Activated CD4-positive, alpha-beta memory T cell treated with anti-CD3 and anti-CD28 coated beads, Interleukin-2, amount 10 ng/mL, durations not matched to agents 7 days and 5 days (primary cell): ENCODE results near the gene MPO. TPM values are rescaled to one million over a fixed set of nuclear protein-coding genes. Genes with fewer than 3 reads are reported as not detected.

Source experiments
- CTCF ChIA-PET: fragments of 350-600 bp; sonication (Branson Sonifier 250); formaldehyde crosslinking; loops from one replicate; lab custom pipeline; 2021; ENCODE audit warnings: antibody characterized with exemption, inconsistent platforms; lab: Charles Lee
- POLR2A ChIA-PET: fragments of 350-600 bp; sonication (Branson Sonifier 250); formaldehyde crosslinking; loops from one replicate; lab custom pipeline; 2021; ENCODE audit warnings: antibody characterized with exemption; lab: Charles Lee
- DNase-seq: peaks from one replicate; pipeline ENCODE4 v3.0.0-alpha.2; 2020
- H3K27ac Mint-ChIP-seq: one replicate; pipeline ENCODE4 v1.8.0; 2021; ENCODE audit warnings: mild to moderate bottlenecking, mixed read lengths
- H3K27me3 Mint-ChIP-seq: one replicate; pipeline ENCODE4 v1.8.0; 2021; ENCODE audit warnings: mixed read lengths
- H3K36me3 Mint-ChIP-seq: one replicate; pipeline ENCODE4 v1.8.0; 2021; ENCODE audit warnings: low read depth, mixed read lengths
- H3K4me1 Mint-ChIP-seq: one replicate; pipeline ENCODE4 v1.8.0; 2021; ENCODE audit warnings: mixed read lengths
- H3K4me3 Mint-ChIP-seq: one replicate; pipeline ENCODE4 v1.8.0; 2021; ENCODE audit warnings: mild to moderate bottlenecking, mixed read lengths
- H3K9me3 Mint-ChIP-seq: one replicate; pipeline ENCODE4 v1.8.0; 2021; ENCODE audit warnings: mixed read lengths
- total RNA-seq, 2 experiments: library from RNA; stranded (reverse); gene quantifications; one replicate each; pipeline ENCODE4 v1.2.3, GENCODE V29; 2021

The MPO gene
- total RNA-seq, 2 experiments from 2014 or later: 0.08 to 0.38 TPM

DNA sequence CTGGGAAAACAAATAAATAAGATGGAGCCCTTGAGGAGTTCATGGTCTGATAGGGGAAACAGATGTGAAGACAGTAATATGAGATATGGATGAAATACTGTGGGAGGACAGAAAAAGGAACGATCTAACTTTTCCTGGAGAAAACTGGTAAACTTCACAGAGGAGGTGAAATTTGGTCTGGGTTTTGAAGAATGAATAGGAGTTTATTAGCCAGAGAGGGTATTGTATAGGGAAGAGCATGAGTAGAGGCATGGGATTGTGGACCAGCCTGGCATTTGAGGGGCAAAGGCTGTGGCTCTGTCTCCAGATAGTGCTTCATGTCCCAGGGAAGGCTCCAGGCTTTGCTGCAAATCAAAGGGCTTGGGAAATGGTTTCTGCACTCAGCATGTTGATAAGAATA lies 40.7 kb downstream of the MPO start:
- Mint-ChIP-seq H3K27me3 (peaks cover 69% of the 10 kb centered on the region), H3K27ac (no peak overlapping the region), H3K4me3 (no peak overlapping the region), H3K4me1 (no peaks in the 10 kb centered on the region), H3K9me3 (no peaks in the 10 kb centered on the region), H3K36me3 (no peaks in the 10 kb centered on the region)
- no peak for DNase-seq
- POLR2A ChIA-PET: no interaction called here
- CTCF ChIA-PET: no interaction called here

- Mint-ChIP-seq H3K36me3 (no peaks in the 10 kb centered on the region), H3K27ac (no peak within 1 kb of the TSS), H3K4me3 (no peak within 1 kb of the TSS), H3K4me1 (no peaks in the 10 kb centered on the region), H3K9me3 (no peaks in the 10 kb centered on the region), H3K27me3 (peaks cover 69% of the 10 kb centered on the region)
- ChIA-PET CTCF (interaction anchor here (0.8 to 4.2 kb wide), 2 partner anchors 12 to 27 kb away, joined by 3 to 28 read pairs; no protein-coding TSS in a partner anchor), POLR2A (interaction anchor here (0.9 to 1.5 kb wide), 2 partner anchors 9 to 10 kb away, joined by 3 read pairs; no protein-coding TSS in a partner anchor)
- no peak for DNase-seq
These were observed 42.5 kb downstream of the MPO start, which contains the start of gene LPO for GRCh38 chr17:58238147-58238634. Gene LPO (plus strand): TSS chr17:58238584. CDS start chr17:58242980, 4,396 bp downstream.

DNA sequence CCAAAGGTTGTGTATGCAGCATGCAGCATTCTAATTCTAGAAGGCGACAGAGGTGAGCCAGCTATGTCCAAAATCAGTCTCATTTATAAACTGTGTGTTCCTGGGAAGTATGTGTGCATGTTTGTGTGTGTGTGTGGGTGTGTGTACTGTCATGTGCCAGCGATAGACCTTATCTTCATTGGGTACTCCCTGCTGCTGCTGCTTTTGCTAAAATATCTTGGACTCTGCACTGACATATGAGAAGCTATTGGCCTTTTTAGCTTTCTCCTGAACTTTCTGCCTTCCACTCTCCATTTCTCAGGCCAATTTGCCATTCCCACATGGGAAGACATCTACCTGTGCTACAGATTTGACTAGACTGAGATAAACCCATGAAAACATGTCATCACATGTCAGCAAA lies 44.3 kb downstream of the MPO start:
- Mint-ChIP-seq H3K4me3 (no peak overlapping the region), H3K4me1 (peaks cover 8% of the 10 kb centered on the region), H3K36me3 (no peaks in the 10 kb centered on the region), H3K9me3 (no peaks in the 10 kb centered on the region), H3K27me3 (peaks cover 66% of the 10 kb centered on the region), H3K27ac (no peak overlapping the region)
- DNase-seq: no peak
- POLR2A ChIA-PET: interaction anchor here (1.5 kb wide), 1 partner anchor 8 kb away, joined by 3 read pairs; no protein-coding TSS in a partner anchor
- CTCF ChIA-PET: interaction anchor here (1.1 to 4.2 kb wide), 3 partner anchors 13 to 37 kb away, joined by 5 to 28 read pairs (median 5); no protein-coding TSS in a partner anchor

- H3K9me3 Mint-ChIP-seq: no peaks in the 10 kb centered on the region
- CTCF ChIA-PET: interaction anchor here (1.6 to 4.2 kb wide), 2 partner anchors 14 to 18 kb away, joined by 5 to 28 read pairs; no protein-coding TSS in a partner anchor
- H3K4me1 Mint-ChIP-seq: peaks cover 8% of the 10 kb centered on the region
- H3K36me3 Mint-ChIP-seq: no peaks in the 10 kb centered on the region
- no peak for DNase-seq
- POLR2A ChIA-PET: no interaction called here
- H3K27me3 Mint-ChIP-seq: peaks cover 67% of the 10 kb centered on the region
- H3K27ac Mint-ChIP-seq: no peak overlapping the region
- H3K4me3 Mint-ChIP-seq: no peak overlapping the region
These were observed 44.9 kb downstream of the MPO start for GRCh38 chr17:58235821-58236220.

GRCh38 chr17:58234512-58234911 lies 46.2 kb downstream of the MPO start:
- Mint-ChIP-seq H3K36me3 (no peaks in the 10 kb centered on the region), H3K4me3 (no peak overlapping the region), H3K4me1 (peaks cover 8% of the 10 kb centered on the region), H3K27ac (no peak overlapping the region), H3K9me3 (no peaks in the 10 kb centered on the region), H3K27me3 (peaks cover 58% of the 10 kb centered on the region)
- DNase-seq: no peak
- POLR2A ChIA-PET: no interaction called here
- CTCF ChIA-PET: interaction anchor here (1.0 kb wide), 1 partner anchor 14 kb away, joined by 5 read pairs; no protein-coding TSS in a partner anchor

- POLR2A ChIA-PET: no interaction called here
- H3K4me1 Mint-ChIP-seq: peaks cover 8% of the 10 kb centered on the region
- no peak for DNase-seq
- no peaks in the 10 kb centered on the region for H3K36me3 Mint-ChIP-seq
- no peak overlapping the region for H3K4me3 Mint-ChIP-seq
- H3K27me3 Mint-ChIP-seq: peaks cover 57% of the 10 kb centered on the region
- CTCF ChIA-PET: interaction anchor here (1.5 kb wide), 1 partner anchor 16 kb away, joined by 4 read pairs; no protein-coding TSS in a partner anchor
- H3K27ac Mint-ChIP-seq: no peak overlapping the region
- no peaks in the 10 kb centered on the region for H3K9me3 Mint-ChIP-seq
These were observed 47.2 kb downstream of the MPO start for GRCh38 chr17:58233543-58233942.

DNA sequence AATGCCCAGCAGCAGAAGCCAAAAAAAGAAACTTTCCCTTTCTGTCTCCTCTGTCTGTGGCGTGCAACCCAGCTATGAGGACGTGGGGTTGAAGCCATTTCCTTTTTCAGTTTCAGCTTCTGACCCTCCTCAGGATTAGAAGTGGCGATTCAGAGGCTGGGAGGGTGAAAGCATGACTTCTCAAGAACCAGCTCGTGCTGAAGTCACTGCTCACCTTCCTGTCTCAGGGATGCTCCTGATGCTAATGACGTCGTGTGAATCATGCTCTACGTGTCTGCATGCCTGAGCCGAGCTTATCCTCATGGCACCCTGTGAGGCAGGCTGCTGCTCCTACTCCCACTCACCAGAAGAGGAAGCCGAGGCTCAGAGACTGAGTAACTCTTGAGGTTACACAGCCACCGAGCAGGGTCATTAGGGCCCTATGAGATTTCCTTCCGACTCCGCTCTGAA lies 48.0 kb downstream of the MPO start:
- Mint-ChIP-seq H3K9me3 (no peaks in the 10 kb centered on the region), H3K27me3 (peaks cover 59% of the 10 kb centered on the region), H3K4me3 (no peak overlapping the region), H3K27ac (no peak overlapping the region), H3K36me3 (no peaks in the 10 kb centered on the region), H3K4me1 (peaks cover 8% of the 10 kb centered on the region)
- ChIA-PET POLR2A (no interaction called here), CTCF (interaction anchor here (0.6 to 1.5 kb wide), 3 partner anchors 13 to 217 kb away, joined by 3 to 4 read pairs (median 4); partner anchors contain the start of gene MKS1)
- DNase-seq: no peak

DNA sequence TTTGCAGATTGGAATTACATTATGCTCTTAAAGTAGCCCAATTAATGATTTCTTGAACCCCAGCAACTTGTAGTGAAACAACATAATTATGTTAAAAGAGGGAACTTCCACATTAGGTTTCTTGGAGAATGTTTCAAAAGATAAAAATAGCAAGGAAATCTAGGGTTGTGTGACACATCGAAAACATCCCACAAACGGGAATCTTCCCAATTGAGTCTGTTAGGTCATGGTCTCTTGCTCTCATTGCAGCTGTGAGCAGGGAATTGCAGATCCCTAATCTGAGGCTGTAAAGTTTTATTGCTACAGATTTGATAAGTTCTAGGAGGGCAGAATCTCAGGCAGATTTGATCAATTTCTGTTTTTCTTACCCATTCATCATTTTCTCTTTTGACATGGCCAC lies 49.1 kb downstream of the MPO start:
- H3K4me1 Mint-ChIP-seq: peaks cover 8% of the 10 kb centered on the region
- H3K4me3 Mint-ChIP-seq: no peak overlapping the region
- ChIA-PET POLR2A (interaction anchor here (1.8 kb wide), 1 partner anchor 13 kb away, joined by 9 read pairs; the partner anchor contains the start of gene MKS1), CTCF (interaction anchor here (0.6 to 1.1 kb wide), 2 partner anchors 12 to 213 kb away, joined by 3 to 4 read pairs; partner anchors contain the start of gene MKS1)
- no peaks in the 10 kb centered on the region for H3K9me3 Mint-ChIP-seq
- H3K27ac Mint-ChIP-seq: no peak overlapping the region
- peaks cover 56% of the 10 kb centered on the region for H3K27me3 Mint-ChIP-seq
- H3K36me3 Mint-ChIP-seq: no peaks in the 10 kb centered on the region
- DNase-seq: no peak

- DNase-seq: no peak
- peaks cover 8% of the 10 kb centered on the region for H3K4me1 Mint-ChIP-seq
- POLR2A ChIA-PET: interaction anchor here (1.8 kb wide), 1 partner anchor 11 kb away, joined by 9 read pairs; the partner anchor contains the start of gene MKS1
- H3K9me3 Mint-ChIP-seq: no peaks in the 10 kb centered on the region
- H3K27ac Mint-ChIP-seq: no peak overlapping the region
- CTCF ChIA-PET: no interaction called here
- H3K4me3 Mint-ChIP-seq: no peak overlapping the region
- peaks cover 45% of the 10 kb centered on the region for H3K27me3 Mint-ChIP-seq
- no peaks in the 10 kb centered on the region for H3K36me3 Mint-ChIP-seq
These were observed 50.9 kb downstream of the MPO start for GRCh38 chr17:58229881-58230280.

- Mint-ChIP-seq H3K36me3 (no peaks in the 10 kb centered on the region), H3K4me3 (no peak overlapping the region), H3K27me3 (peaks cover 43% of the 10 kb centered on the region), H3K9me3 (no peaks in the 10 kb centered on the region), H3K4me1 (peaks cover 9% of the 10 kb centered on the region), H3K27ac (no peak overlapping the region)
- CTCF ChIA-PET: no interaction called here
- POLR2A ChIA-PET: interaction anchor here (0.6 to 1.4 kb wide), 3 partner anchors 9 to 779 kb away, joined by 3 to 5 read pairs (median 3); partner anchors contain the start of genes LPO and MKS1
- no peak for DNase-seq
These were observed 51.4 kb downstream of the MPO start for GRCh38 chr17:58229384-58229783.

DNA sequence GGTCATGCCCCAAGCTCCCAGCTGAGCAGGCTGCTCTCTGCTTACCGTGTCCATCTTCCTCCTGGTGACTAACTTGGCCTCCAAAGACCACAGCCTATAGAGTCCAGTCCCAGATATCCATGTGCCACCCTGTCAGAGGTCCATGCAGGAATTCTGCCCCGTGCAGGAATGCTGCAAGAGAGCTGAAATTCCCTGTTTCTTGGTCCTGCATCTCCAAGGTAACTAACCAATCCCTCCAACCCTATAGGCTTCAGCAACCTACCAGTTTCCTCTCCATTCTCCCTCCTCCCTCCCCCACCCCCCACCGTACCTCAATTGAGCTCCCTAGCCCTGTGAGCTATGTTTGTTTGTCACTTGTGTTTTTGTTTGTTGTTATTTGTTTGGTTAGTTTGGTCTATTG lies 52.1 kb downstream of the MPO start:
- ChIA-PET POLR2A (interaction anchor here (0.8 to 1.4 kb wide), 3 partner anchors 9 to 27 kb away, joined by 3 to 5 read pairs (median 4); partner anchors contain the start of genes LPO and MKS1), CTCF (interaction anchor here (1.5 kb wide), 1 partner anchor 29 kb away, joined by 3 read pairs; no protein-coding TSS in a partner anchor)
- Mint-ChIP-seq H3K27me3 (peaks cover 43% of the 10 kb centered on the region), H3K9me3 (no peaks in the 10 kb centered on the region), H3K4me3 (no peak overlapping the region), H3K27ac (no peak overlapping the region), H3K36me3 (no peaks in the 10 kb centered on the region), H3K4me1 (peaks cover 13% of the 10 kb centered on the region)
- DNase-seq: no peak

DNA sequence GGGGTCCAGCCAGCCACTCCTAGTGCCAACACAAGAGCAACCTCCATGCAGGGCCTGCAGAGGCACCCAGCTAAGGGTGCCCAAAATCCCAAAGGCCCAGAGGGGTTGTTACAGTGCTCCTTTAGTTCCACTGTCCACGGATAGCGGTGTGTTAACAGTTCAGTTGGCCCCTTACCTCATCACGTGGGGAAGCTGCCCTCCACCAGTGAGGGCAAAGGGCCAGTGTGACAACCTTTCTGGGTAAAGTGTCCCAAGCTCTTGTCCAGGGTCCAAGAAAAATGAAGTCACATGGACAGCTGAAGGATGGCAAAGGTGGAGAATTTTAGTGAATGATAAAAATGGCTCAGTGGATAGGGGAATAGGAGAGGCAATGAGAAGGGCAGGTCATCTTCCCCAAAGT lies 53.0 kb downstream of the MPO start:
- H3K27ac Mint-ChIP-seq: no peak overlapping the region
- no peak for DNase-seq
- H3K27me3 Mint-ChIP-seq: peaks cover 41% of the 10 kb centered on the region
- H3K36me3 Mint-ChIP-seq: no peaks in the 10 kb centered on the region
- CTCF ChIA-PET: interaction anchor here (1.0 to 1.5 kb wide), 2 partner anchors 28 to 106 kb away, joined by 3 read pairs; no protein-coding TSS in a partner anchor
- peaks cover 12% of the 10 kb centered on the region for H3K4me1 Mint-ChIP-seq
- no peak overlapping the region for H3K4me3 Mint-ChIP-seq
- POLR2A ChIA-PET: interaction anchor here (0.8 to 1.0 kb wide), 2 partner anchors 9 to 26 kb away, joined by 3 to 4 read pairs; no protein-coding TSS in a partner anchor
- H3K9me3 Mint-ChIP-seq: no peaks in the 10 kb centered on the region

DNA sequence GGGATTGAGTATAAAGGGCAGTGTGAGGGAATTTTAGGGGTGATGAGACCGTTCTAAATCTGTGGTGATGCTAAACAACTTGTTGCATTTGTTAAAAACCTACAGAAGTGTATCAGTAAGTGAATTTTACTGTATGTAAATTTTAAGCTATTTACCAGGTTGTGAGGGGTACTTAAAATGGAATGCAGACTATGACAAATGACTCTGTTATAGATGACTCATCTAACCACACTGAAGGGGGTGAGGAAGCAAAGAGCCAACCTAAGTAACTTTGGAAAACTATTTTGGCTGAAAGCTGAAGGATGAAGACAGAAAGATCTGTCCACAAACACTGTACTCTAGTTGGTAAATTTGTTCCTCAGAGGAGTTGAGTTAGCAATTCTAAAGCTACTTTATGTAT lies 56.4 kb downstream of the MPO start:
- POLR2A ChIA-PET: interaction anchor here (1.1 kb wide), 1 partner anchor 24 kb away, joined by 3 read pairs; no protein-coding TSS in a partner anchor

More for the DNA sequence above, 56.4 kb downstream of the MPO start:
- no peaks in the 10 kb centered on the region for H3K36me3 Mint-ChIP-seq
- no peak overlapping the region for H3K27ac Mint-ChIP-seq
- DNase-seq: no peak
- CTCF ChIA-PET: interaction anchor here (0.8 to 0.9 kb wide), 2 partner anchors 26 to 193 kb away, joined by 3 read pairs; partner anchors contain the start of gene RNF43
- peaks cover 15% of the 10 kb centered on the region for H3K4me1 Mint-ChIP-seq
- no peaks in the 10 kb centered on the region for H3K9me3 Mint-ChIP-seq
- H3K27me3 Mint-ChIP-seq: peaks cover 27% of the 10 kb centered on the region
- H3K4me3 Mint-ChIP-seq: no peak overlapping the region
